ENCODE measurements around the gene MYOCOS.

Gene MYOCOS

DNA sequence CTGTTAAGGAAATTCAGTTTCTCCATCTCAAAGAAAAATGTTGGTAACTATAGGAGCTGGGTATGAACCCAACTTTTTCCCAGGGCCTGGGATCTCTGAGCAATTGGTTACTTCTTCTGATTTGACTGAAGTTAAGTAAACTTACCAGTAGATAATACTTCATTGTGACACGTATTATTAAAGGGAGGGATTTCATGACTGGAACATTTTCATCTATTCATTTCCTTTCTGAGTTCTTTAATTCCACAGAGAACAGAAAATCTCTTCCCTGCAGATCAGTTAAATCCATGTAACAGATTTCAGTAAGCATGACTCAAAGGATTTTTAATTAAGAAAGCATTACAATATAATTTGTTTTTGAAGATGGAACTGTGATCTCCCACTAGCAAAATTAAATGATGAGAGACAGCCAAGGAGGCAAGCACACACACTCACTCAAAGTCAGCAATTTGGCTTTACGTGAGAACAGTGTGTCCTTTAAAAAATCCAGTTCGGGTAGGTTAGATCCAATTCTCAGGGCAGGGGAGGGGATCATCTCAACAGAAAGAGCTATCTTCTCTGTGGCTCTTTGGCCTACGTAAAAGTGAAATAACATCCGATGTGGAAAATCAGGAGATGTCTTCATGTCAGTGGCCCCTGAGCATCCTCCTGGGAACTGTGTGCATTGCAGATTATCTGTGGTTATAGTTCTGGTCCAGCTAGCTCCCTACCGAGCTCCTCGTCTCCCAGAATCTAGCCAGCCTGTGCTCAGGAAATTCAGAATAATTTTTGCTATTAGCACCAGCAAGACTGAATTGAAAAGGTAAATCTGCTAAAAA, 41.2 kb downstream of the MYOCOS start:
- DNase-seq (ENCODE audit: insufficient read length, low spot score) (no peak), FAIRE-seq (no peak)
- TF ChIP-seq POLR2A (IDR thresholded peaks at IDR 0.05; ENCODE audit: low read depth, low read length): no peak

DNA sequence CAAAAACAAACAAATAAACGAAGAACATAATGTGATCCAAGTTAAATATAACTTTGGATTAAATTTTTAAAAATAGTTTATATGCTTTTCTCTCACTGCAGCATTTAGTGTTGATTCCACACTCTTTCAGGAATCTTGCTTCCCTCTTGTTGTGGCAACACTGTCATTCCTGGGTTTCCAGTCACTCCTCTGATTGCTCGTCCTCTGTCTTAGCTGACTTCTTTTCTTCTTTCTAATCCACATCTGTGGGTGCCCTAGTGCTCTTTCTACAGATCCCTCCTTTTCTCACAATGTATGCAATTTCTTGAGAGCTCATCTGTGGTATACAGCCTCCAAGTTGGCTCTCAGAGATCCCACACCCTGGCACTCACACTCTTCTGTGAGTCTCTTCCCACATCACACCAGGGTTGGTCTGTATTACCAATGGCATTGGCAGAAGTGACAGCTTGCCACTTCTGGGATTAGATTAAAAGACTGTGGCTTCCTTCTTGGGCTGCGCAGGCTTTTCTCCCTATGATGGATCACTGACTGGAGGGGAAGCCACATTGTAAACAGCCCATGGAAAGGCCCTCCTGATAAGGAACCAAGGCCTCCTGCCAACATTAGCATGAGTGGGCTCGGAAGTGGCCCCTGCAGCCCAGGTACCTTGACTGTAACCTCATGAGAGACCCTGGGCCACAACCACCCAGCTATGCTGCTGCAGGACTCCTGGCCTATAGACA, 42.0 kb downstream of the MYOCOS start:
- no peak for DNase-seq (ENCODE audit: insufficient read length, low spot score)

DNA sequence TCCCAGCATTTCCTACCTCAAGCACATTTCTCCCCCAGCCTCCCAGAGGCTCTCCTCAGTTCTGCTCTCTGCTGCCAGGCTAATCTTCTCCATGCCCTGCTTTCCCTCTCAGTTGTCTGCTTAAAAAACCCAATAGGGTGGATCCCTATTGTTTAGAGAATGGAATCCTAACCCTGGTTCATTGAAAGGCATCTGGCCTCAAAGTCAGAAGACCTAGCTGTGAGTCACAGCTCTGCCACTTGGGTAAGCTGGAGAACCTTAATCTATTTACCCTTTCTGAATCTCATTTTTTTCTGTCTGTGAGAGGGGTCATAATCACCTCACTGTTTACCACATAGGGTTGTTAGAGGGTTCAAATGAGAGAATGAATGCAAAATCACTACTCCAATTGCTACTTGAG, 42.9 kb downstream of the MYOCOS start:
- FAIRE-seq: no peak
- TF ChIP-seq POLR2A (IDR thresholded peaks at IDR 0.05; ENCODE audit: low read depth, low read length): no peak
- no peak for DNase-seq (ENCODE audit: insufficient read length, low spot score)

More for the DNA sequence above, 42.0 kb downstream of the MYOCOS start:
- no peak for TF ChIP-seq POLR2A (IDR thresholded peaks at IDR 0.05; ENCODE audit: low read depth, low read length)
- FAIRE-seq: no peak

DNA sequence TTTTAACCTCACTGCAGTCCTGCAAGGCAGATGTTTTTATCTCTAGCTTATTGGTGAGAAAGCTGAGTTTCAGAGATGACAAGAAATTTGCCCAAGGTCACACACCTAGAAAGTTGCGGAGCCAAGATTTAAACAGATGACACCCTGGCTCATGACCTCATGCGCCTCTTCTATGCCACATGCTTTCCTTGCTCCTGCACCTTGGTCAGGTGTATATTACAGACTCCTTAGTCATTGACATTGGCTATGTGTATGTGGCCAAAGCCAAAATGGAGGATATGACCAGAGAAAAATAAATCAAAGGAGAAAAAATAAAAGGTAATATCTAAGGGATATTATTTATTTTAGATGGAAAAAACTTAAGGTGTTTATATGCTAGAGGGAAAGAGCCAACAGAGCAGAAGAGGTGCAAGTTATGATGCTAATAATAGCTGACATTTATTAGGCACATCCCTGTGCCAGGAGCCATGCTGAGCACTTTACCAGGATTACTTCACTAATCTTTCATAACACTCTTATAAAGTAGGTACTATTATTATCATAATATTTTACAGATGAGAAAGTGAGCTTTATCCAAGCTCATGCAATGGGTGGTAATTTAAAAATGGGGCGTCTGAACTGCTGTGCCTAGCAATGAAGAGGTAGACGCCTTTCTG, 44.2 kb downstream of the MYOCOS start:
- DNase-seq (ENCODE audit: insufficient read length, low spot score): no peak
- no peak for FAIRE-seq

DNA sequence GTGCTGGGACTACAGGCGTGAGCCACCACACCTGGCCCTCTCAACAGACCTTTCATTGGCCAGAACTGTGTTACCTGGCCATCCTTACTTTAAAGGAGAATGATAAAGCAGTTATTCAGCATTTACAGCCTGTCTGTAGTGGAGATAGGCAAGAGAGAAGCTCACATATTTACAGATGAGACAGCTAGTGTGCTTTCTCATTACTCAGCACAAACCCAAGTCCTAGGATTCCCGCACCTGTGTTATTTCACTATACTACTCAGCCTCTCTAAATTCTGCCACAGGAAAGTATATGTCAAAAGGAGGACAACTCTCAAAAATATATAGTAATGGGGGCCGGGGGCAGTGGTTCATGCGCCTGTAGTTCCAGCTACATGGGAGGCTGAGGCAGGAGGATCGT, 46.3 kb downstream of the MYOCOS start:
- no peak for TF ChIP-seq POLR2A (IDR thresholded peaks at IDR 0.05; ENCODE audit: low read depth, low read length)
- FAIRE-seq (no peak), DNase-seq (ENCODE audit: insufficient read length, low spot score) (no peak)

More for the DNA sequence above, 44.2 kb downstream of the MYOCOS start:
- no peak for TF ChIP-seq POLR2A (IDR thresholded peaks at IDR 0.05; ENCODE audit: low read depth, low read length)

DNA sequence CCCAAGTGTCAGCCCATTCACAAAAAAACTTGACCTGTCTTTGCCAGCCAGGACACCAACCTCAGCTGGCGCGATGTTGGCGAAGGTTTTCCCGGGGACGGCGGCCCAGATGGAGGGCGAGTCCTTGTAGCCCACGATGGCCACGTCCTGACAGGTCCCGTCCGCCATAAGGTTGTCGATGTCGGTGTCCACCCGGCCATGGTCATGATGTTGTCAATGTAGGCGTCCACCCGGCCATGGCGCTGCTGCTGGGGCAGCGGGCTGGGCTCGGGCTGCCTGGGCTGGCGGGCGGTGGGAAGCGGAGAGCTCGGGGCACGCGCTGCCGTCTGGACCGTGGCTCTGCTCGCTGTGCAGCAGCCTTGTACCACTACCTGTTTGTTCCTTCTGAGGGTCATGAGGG, 48.7 kb downstream of the MYOCOS start:
- no peak for TF ChIP-seq POLR2A (IDR thresholded peaks at IDR 0.05; ENCODE audit: low read depth, low read length)
- DNase-seq (ENCODE audit: insufficient read length, low spot score) (no peak), FAIRE-seq (no peak)

DNA sequence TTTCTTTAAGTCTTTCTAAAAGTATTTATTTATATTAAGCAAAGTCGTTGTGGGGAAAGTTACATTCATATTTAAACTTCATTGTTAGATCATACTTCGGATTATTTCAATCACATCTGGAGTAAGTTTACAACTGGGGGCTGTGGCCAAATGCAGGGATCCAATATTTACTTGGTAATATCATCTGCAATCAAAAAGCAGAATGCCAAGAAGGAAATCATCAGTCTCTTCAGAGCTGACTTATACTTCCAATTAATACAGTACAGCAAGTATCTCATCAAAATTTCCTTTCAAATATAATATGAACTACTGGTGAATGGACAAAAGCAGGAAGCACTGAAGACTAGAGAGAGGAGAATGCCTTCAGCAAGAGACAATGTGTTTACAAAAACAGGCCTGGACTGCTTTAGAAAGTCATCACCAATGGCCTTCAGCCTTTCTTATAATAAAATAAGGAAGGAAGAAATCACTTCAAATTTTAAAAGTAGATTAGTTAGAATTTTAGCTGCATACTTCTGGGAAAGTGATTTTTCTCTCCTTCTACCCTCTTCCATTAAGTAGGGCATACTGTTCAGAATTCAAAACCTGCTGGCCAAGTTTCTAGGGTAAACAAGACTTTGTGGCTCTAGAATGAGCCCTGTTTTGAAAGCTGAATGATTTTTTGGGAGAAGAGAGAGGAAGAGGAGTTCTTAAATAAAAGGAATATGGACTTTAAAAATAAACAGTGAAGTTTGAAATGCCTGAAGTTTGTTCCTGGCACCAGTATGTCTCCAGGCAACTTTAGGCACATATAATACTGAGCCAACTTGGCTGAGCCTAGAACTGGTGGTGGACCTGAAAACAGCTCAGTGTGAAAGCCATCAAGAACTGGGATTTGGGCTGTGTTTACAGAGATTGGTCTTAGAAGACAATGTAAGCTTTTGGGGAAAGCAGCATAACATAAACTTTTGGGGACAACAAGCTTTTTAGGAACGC, 52.7 kb downstream of the MYOCOS start:
- no peak for TF ChIP-seq POLR2A (IDR thresholded peaks at IDR 0.05; ENCODE audit: low read depth, low read length)
- DNase-seq (ENCODE audit: insufficient read length, low spot score) (no peak), FAIRE-seq (no peak)
